OCI-LY1 (cell line): ENCODE measurements around the gene MRPL43.

Experiments
- CTCF ChIP-seq: fragments of 200-600 bp; sonication (generic), shearing (Covaris generic); IDR thresholded peaks from 2 replicates; pipeline ENCODE4 v1.5.1; 2017; ENCODE audit warnings: mild to moderate bottlenecking, antibody characterized with exemption, low read length, moderate library complexity, mixed read lengths
- EZH2 ChIP-seq: fragments of 200-600 bp; sonication (generic), shearing (Covaris generic); IDR thresholded peaks from 2 replicates; pipeline ENCODE4 v1.8.0; 2017; ENCODE audit warnings: borderline replicate concordance, mixed run types, mild to moderate bottlenecking, antibody characterized with exemption, low read length, moderate library complexity, mixed read lengths

- TF ChIP-seq CTCF (no peak), EZH2 (no peak)
Observed at GRCh38 chr10:100948916-100949315, 38.4 kb downstream of the MRPL43 start.
